Measurements from ENCODE around the gene ARL6IP6. TPM values are rescaled to one million over a fixed set of nuclear protein-coding genes. Genes with fewer than 3 reads are reported as not detected.

Gene ARL6IP6
- total and polyA plus RNA-seq, 2 experiments from 2014 or later = 30.9 to 33.6 TPM

DNA sequence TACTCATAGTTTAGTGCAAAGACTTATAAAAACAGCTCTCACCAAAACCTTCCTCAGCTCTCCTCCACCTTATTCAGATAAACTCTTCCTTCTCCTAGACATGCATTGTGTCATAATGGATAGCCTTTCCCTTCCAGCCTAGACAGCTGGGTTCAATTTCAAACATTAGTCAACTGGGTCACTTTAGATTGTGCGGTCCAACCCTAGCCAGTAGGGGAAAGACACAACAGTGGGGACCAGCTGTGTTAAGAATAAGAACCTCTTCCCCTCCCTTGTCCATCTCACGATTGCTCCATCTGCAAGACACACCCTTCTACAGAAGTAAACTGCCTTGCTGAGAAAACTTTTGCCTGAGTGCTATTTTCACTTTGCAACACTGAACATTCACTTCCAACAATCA is 9.7 kb upstream of the ARL6IP6 start:
- H3K79me2 ChIP-seq (ENCODE audit: insufficient read depth) = peaks cover 100% of the 10 kb centered on the region
- in situ Hi-C loops (cut with MboI) = no loop called here
- no peaks in the 10 kb centered on the region for H3K9me3 ChIP-seq (ENCODE audit: low read depth)
- DNase-seq = no peak
- peaks cover 19% of the 10 kb centered on the region for H3K36me3 ChIP-seq (ENCODE audit: low read depth)
- H3K4me3 ChIP-seq = no peak overlapping the region
- H2AFZ ChIP-seq = no peak overlapping the region
- no peak overlapping the region for H3K27ac ChIP-seq
- H3K9ac ChIP-seq = no peak overlapping the region
- WGBS, 2 experiments (ENCODE audit: low coverage in 1 of 2, low lambda C conversion rate in 2 of 2, missing lambda C conversion rate in 2 of 2) = 98% methylated on average over 2 of the region's 2 CpGs
- no peaks in the 10 kb centered on the region for H3K9me2 ChIP-seq (ENCODE audit: insufficient read depth)
- no peak for TF ChIP-seq EZH2phosphoT487 (IDR thresholded peaks at IDR 0.05; ENCODE audit: insufficient read depth, low read depth)
- no peak for TF ChIP-seq EZH2 (IDR thresholded peaks at IDR 0.05; ENCODE audit: insufficient read depth, poor library complexity, severe bottlenecking)
- no peaks in the 10 kb centered on the region for H3K27me3 ChIP-seq (replicated peaks; ENCODE audit: insufficient read depth)
- H3F3A ChIP-seq (ENCODE audit: insufficient read depth) = peaks cover 21% of the 10 kb centered on the region
- peaks cover 13% of the 10 kb centered on the region for H3K4me1 ChIP-seq (ENCODE audit: insufficient read depth)
- no peak overlapping the region for H3K4me2 ChIP-seq (ENCODE audit: unreplicated experiment)
- H4K20me1 ChIP-seq (ENCODE audit: insufficient read depth) = peaks cover 5% of the 10 kb centered on the region; the same call in 1 of the 2 replicates

DNA sequence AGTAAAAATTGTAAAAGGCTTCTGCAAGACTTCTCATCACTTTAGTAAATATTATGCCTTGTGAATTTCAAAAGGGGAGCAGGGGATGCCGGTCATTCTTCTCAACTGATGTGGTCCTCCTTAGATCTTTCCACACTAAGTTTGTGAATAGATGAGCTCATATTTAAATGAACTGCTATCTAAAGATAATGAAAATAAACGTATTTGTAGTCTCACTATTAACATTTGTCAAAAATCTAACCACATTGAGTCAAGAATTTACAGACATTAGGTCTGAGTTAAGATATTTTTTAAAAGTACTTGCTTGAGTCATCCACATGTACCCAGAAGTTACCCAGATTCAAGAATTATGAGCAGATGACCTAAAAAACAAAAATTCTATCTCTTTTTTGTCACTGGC is 7.7 kb upstream of the ARL6IP6 start:
- no peak overlapping the region for H3K4me3 ChIP-seq

DNA sequence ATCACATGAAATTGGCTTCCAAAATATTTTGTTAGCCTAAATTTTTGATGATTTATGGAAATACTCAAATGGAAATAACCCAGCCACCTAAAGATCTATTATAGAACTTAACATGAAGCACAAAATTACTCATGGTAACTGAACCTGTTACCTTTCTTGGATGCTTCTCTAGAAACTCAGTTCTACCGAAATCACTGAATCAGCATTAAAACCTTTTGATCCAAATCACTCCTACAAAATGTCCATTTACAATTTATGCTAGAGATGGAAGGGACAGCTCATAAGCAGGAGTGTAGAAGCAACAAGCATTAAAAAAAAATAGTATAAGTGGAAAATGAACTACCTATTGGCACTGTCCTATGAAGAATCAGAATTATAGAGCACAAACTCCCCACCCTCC is 3.3 kb upstream of the ARL6IP6 start:
- Histone ChIP-seq H3K79me2 (ENCODE audit: insufficient read depth) (peaks cover 85% of the 10 kb centered on the region), H3K36me3 (ENCODE audit: low read depth) (peaks cover 32% of the 10 kb centered on the region), H3K9me3 (ENCODE audit: low read depth) (no peaks in the 10 kb centered on the region), H3K9me2 (ENCODE audit: insufficient read depth) (no peaks in the 10 kb centered on the region), H3K27ac (no peak overlapping the region), H3K4me3 (peak overlapping the region; percentile 97; the same call in 1 of the 2 replicates), H3K4me1 (ENCODE audit: insufficient read depth) (peaks cover 35% of the 10 kb centered on the region), H3K4me2 (ENCODE audit: unreplicated experiment) (peak overlapping the region; percentile 86), H3K9ac (no peak overlapping the region; the same call in 1 of the 2 replicates), H3K27me3 (replicated peaks; ENCODE audit: insufficient read depth) (no peaks in the 10 kb centered on the region), H3F3A (ENCODE audit: insufficient read depth) (peaks cover 29% of the 10 kb centered on the region), H2AFZ (no peak overlapping the region), H4K20me1 (ENCODE audit: insufficient read depth) (0 out of 2 replicates have a peak, but pooled peaks cover 3% of the 10 kb centered on the region)
- in situ Hi-C loops (cut with MboI) = no loop called here
- 56 to 60% methylated on average over 1 of the region's 1 CpG for WGBS, 2 experiments (ENCODE audit: low coverage in 1 of 2, low lambda C conversion rate in 2 of 2, missing lambda C conversion rate in 2 of 2)
- DNase-seq = no peak
- TF ChIP-seq EZH2phosphoT487 (IDR thresholded peaks at IDR 0.05; ENCODE audit: insufficient read depth, low read depth) = no peak
- no peak for TF ChIP-seq EZH2 (IDR thresholded peaks at IDR 0.05; ENCODE audit: insufficient read depth, poor library complexity, severe bottlenecking)

More for the DNA sequence above, 7.7 kb upstream of the ARL6IP6 start:
- in situ Hi-C loops (cut with MboI) = no loop called here
- H3K27me3 ChIP-seq (replicated peaks; ENCODE audit: insufficient read depth) = no peaks in the 10 kb centered on the region
- no peaks in the 10 kb centered on the region for H3K9me3 ChIP-seq (ENCODE audit: low read depth)
- H3K4me2 ChIP-seq (ENCODE audit: unreplicated experiment) = no peak overlapping the region
- peaks cover 26% of the 10 kb centered on the region for H3K4me1 ChIP-seq (ENCODE audit: insufficient read depth)
- no peak overlapping the region for H2AFZ ChIP-seq
- TF ChIP-seq EZH2phosphoT487 (IDR thresholded peaks at IDR 0.05; ENCODE audit: insufficient read depth, low read depth) = no peak
- no peak for TF ChIP-seq EZH2 (IDR thresholded peaks at IDR 0.05; ENCODE audit: insufficient read depth, poor library complexity, severe bottlenecking)
- H3K9me2 ChIP-seq (ENCODE audit: insufficient read depth) = no peaks in the 10 kb centered on the region
- peaks cover 100% of the 10 kb centered on the region for H3K79me2 ChIP-seq (ENCODE audit: insufficient read depth)
- peaks cover 36% of the 10 kb centered on the region for H3K36me3 ChIP-seq (ENCODE audit: low read depth)
- peak; percentile 25 for DNase-seq
- WGBS, 2 experiments (ENCODE audit: low coverage in 1 of 2, low lambda C conversion rate in 2 of 2, missing lambda C conversion rate in 2 of 2) = 61 to 62% methylated on average over 2 of the region's 2 CpGs
- peaks cover 21% of the 10 kb centered on the region for H3F3A ChIP-seq (ENCODE audit: insufficient read depth)
- H3K27ac ChIP-seq = peak overlapping the region; percentile 28
- peaks cover 9% of the 10 kb centered on the region; the same call in 1 of the 2 replicates for H4K20me1 ChIP-seq (ENCODE audit: insufficient read depth)
- no peak overlapping the region for H3K9ac ChIP-seq

DNA sequence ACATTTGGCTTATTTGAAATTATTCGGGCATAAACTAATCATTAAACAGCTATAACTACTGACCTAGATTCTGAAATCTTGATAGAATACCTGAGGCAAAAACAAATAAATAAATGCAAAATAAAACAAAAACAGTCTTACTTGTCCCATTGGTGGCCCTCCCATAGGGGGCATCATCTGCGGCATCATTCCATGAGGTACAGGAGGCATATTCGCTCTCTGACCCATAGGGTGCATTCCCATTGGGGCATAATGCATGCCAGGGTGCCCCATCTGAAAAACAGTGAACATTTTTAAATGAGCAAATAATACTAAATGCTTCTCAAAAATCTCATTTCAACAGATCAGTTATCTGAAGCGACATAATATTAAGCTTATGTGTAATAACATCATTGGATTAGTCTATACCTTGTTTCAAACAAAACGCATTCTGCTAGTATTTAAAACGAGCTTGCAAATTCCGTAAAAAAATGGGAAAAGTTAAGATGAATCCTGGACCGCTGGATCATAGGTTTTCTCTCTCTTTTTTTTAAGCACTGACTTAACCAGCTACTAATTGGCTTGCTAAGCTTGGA is 2.5 kb upstream of the ARL6IP6 start:
- in situ Hi-C loops (cut with MboI) = no loop called here
- Histone ChIP-seq H3K9me3 (ENCODE audit: low read depth) (no peaks in the 10 kb centered on the region), H3F3A (ENCODE audit: insufficient read depth) (peaks cover 21% of the 10 kb centered on the region), H3K79me2 (ENCODE audit: insufficient read depth) (peaks cover 85% of the 10 kb centered on the region), H3K9me2 (ENCODE audit: insufficient read depth) (no peaks in the 10 kb centered on the region), H3K27me3 (replicated peaks; ENCODE audit: insufficient read depth) (no peaks in the 10 kb centered on the region), H3K27ac (peak overlapping the region; percentile 91; the same call in 1 of the 2 replicates), H3K4me2 (ENCODE audit: unreplicated experiment) (peak overlapping the region; percentile 86), H3K36me3 (ENCODE audit: low read depth) (peaks cover 32% of the 10 kb centered on the region), H3K4me1 (ENCODE audit: insufficient read depth) (peaks cover 28% of the 10 kb centered on the region), H2AFZ (0 out of 2 replicates have a peak overlapping the region, but pooled peaks have one; percentile 89), H4K20me1 (ENCODE audit: insufficient read depth) (0 out of 2 replicates have a peak, but pooled peaks cover 3% of the 10 kb centered on the region), H3K4me3 (peak overlapping the region; percentile 97), H3K9ac (peak overlapping the region; percentile 97)
- WGBS, 2 experiments (ENCODE audit: low coverage in 1 of 2, low lambda C conversion rate in 2 of 2, missing lambda C conversion rate in 2 of 2) = 21 to 25% methylated on average over 8 of the region's 8 CpGs
- DNase-seq = peak; percentile 67
- no peak for TF ChIP-seq EZH2 (IDR thresholded peaks at IDR 0.05; ENCODE audit: insufficient read depth, poor library complexity, severe bottlenecking)
- no peak for TF ChIP-seq EZH2phosphoT487 (IDR thresholded peaks at IDR 0.05; ENCODE audit: insufficient read depth, low read depth)
